Activated B cell treated with CpG ODN at 0.5 μM for 24 hours (primary cell): ENCODE measurements around the gene KAT6B. TPM values are rescaled to one million over a fixed set of nuclear protein-coding genes. Genes with fewer than 3 reads are reported as not detected.

ENCODE experiments used
- ATAC-seq: fragments of 200-7000 bp; cut with Tn5 transposase; one replicate; pipeline ENCODE4 v1.10.0; 2021; ENCODE audit warnings: low read depth, mild to moderate bottlenecking, moderate library complexity
- CTCF ChIA-PET: fragments of 350-600 bp; sonication (Branson Sonifier 250); formaldehyde crosslinking; loops from one replicate; lab custom pipeline; 2021; ENCODE audit warnings: antibody characterized with exemption; lab: Charles Lee
- POLR2A ChIA-PET: fragments of 350-600 bp; sonication (Branson Sonifier 250); formaldehyde crosslinking; loops from one replicate; lab custom pipeline; 2021; ENCODE audit warnings: antibody characterized with exemption; lab: Charles Lee
- DNase-seq: peaks from one replicate; pipeline ENCODE4 v3.0.0; 2022
- H3K27ac Mint-ChIP-seq: one replicate; pipeline ENCODE4 v1.8.0; 2020; ENCODE audit warnings: mixed read lengths
- H3K27me3 Mint-ChIP-seq: one replicate; pipeline ENCODE4 v1.8.0; 2021; ENCODE audit warnings: mixed read lengths
- H3K36me3 Mint-ChIP-seq: one replicate; pipeline ENCODE4 v1.8.0; 2021; ENCODE audit warnings: low read depth, mixed read lengths
- H3K4me1 Mint-ChIP-seq: one replicate; pipeline ENCODE4 v1.8.0; 2021; ENCODE audit warnings: mixed read lengths
- H3K4me3 Mint-ChIP-seq: one replicate; pipeline ENCODE4 v1.8.0; 2020; ENCODE audit warnings: mild to moderate bottlenecking, mixed read lengths
- H3K9me3 Mint-ChIP-seq: one replicate; pipeline ENCODE4 v1.8.0; 2020; ENCODE audit warnings: mixed read lengths
- intact Hi-C: fragments of 100-400 bp; cut with micrococcal nuclease; formaldehyde crosslinking; loops from one replicate; pipeline ENCODE4 v1.15.1; 2024
- total RNA-seq: library from RNA; stranded (reverse); gene quantifications from 2 replicates; pipeline ENCODE4 v1.2.3, GENCODE V29; 2022
- TF ChIP-seq, protein P1 (sequence below): fragments of 200-600 bp; IDR thresholded peaks from one replicate; pipeline ENCODE4 v1.8.0; 2022; ENCODE audit warnings: antibody characterized with exemption, mild to moderate bottlenecking

The KAT6B gene
- total RNA-seq, 1 donor from 2014 or later: 45.2 TPM

DNA sequence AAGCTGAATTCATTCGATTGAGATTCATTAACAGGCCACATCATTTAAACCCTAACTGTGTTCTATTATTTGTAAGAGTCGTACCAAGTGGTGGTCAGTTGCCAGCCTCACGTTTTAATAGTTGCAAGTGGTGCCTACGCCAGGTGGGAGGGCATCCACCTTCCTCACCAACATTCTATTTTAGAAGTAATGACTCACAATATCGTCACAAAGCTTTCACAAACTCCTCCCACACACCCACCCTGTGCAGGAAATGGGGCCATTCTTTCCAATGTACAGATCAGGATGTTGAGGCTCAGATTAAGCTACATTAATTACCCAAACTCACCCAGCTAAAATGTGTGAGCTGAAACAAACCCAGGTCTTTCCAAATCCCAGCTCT lies 207.7 kb downstream of the KAT6B start:
- Mint-ChIP-seq H3K9me3 (no peaks in the 10 kb centered on the region), H3K27ac (no peak overlapping the region), H3K27me3 (no peaks in the 10 kb centered on the region), H3K36me3 (peaks cover 19% of the 10 kb centered on the region), H3K4me1 (peaks cover 14% of the 10 kb centered on the region), H3K4me3 (no peak overlapping the region)
- intact Hi-C loops: no loop called here
- CTCF ChIA-PET: no interaction called here
- TF ChIP-seq, protein P1, sequence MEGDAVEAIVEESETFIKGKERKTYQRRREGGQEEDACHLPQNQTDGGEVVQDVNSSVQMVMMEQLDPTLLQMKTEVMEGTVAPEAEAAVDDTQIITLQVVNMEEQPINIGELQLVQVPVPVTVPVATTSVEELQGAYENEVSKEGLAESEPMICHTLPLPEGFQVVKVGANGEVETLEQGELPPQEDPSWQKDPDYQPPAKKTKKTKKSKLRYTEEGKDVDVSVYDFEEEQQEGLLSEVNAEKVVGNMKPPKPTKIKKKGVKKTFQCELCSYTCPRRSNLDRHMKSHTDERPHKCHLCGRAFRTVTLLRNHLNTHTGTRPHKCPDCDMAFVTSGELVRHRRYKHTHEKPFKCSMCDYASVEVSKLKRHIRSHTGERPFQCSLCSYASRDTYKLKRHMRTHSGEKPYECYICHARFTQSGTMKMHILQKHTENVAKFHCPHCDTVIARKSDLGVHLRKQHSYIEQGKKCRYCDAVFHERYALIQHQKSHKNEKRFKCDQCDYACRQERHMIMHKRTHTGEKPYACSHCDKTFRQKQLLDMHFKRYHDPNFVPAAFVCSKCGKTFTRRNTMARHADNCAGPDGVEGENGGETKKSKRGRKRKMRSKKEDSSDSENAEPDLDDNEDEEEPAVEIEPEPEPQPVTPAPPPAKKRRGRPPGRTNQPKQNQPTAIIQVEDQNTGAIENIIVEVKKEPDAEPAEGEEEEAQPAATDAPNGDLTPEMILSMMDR: no peak
- DNase-seq: no peak
- ATAC-seq: no peak
- POLR2A ChIA-PET: interaction anchor here (1.0 kb wide), 1 partner anchor 286 kb away, joined by 3 read pairs; no protein-coding TSS in a partner anchor

GRCh38 chr10:75034714-75035258 lies 208.4 kb downstream of the KAT6B start:
- Mint-ChIP-seq H3K9me3 (no peaks in the 10 kb centered on the region), H3K27ac (no peak overlapping the region), H3K4me3 (no peak overlapping the region), H3K27me3 (no peaks in the 10 kb centered on the region), H3K4me1 (peaks cover 14% of the 10 kb centered on the region), H3K36me3 (peaks cover 12% of the 10 kb centered on the region)
- intact Hi-C loops: no loop called here
- ATAC-seq: no peak
- ChIA-PET POLR2A (interaction anchor here (1.0 kb wide), 1 partner anchor 286 kb away, joined by 3 read pairs; no protein-coding TSS in a partner anchor), CTCF (no interaction called here)
- TF ChIP-seq, protein P1: no peak
- DNase-seq: no peak

GRCh38 chr10:75035975-75036708 lies 209.7 kb downstream of the KAT6B start:
- Mint-ChIP-seq H3K4me3 (no peak overlapping the region), H3K27ac (peak overlapping the region; percentile 7), H3K4me1 (peaks cover 14% of the 10 kb centered on the region), H3K36me3 (no peaks in the 10 kb centered on the region), H3K9me3 (no peaks in the 10 kb centered on the region), H3K27me3 (no peaks in the 10 kb centered on the region)
- TF ChIP-seq, protein P1: no peak
- no peak for DNase-seq
- peak; percentile 52 for ATAC-seq
- intact Hi-C loops: no loop called here
- CTCF ChIA-PET: no interaction called here
- POLR2A ChIA-PET: interaction anchor here (0.5 kb wide), 1 partner anchor 161 kb away, joined by 5 read pairs; no protein-coding TSS in a partner anchor

- Mint-ChIP-seq H3K4me1 (peaks cover 14% of the 10 kb centered on the region), H3K27me3 (no peaks in the 10 kb centered on the region), H3K27ac (no peak overlapping the region), H3K36me3 (no peaks in the 10 kb centered on the region), H3K9me3 (no peaks in the 10 kb centered on the region), H3K4me3 (no peak overlapping the region)
- ATAC-seq: no peak
- CTCF ChIA-PET: no interaction called here
- TF ChIP-seq, protein P1: no peak
- DNase-seq: no peak
- POLR2A ChIA-PET: interaction anchor here (0.6 kb wide), 1 partner anchor 10 kb away, joined by 3 read pairs; no protein-coding TSS in a partner anchor
- intact Hi-C loops: no loop called here
These were observed 211.1 kb downstream of the KAT6B start for GRCh38 chr10:75037171-75038153.
